ENCODE data around the gene ARMC3.
"Not testable (repeated sequence)": the region's sequence is repeated elsewhere in the genome, so short reads cannot be mapped to it uniquely, and the experiment has no call there.

The ARMC3 gene, protein sequence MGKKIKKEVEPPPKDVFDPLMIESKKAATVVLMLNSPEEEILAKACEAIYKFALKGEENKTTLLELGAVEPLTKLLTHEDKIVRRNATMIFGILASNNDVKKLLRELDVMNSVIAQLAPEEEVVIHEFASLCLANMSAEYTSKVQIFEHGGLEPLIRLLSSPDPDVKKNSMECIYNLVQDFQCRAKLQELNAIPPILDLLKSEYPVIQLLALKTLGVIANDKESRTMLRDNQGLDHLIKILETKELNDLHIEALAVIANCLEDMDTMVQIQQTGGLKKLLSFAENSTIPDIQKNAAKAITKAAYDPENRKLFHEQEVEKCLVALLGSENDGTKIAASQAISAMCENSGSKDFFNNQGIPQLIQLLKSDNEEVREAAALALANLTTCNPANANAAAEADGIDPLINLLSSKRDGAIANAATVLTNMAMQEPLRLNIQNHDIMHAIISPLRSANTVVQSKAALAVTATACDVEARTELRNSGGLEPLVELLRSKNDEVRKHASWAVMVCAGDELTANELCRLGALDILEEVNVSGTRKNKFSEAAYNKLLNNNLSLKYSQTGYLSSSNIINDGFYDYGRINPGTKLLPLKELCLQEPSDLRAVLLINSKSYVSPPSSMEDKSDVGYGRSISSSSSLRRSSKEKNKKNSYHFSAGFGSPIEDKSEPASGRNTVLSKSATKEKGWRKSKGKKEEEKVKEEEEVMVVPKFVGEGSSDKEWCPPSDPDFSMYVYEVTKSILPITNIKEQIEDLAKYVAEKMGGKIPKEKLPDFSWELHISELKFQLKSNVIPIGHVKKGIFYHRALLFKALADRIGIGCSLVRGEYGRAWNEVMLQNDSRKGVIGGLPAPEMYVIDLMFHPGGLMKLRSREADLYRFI

DNA sequence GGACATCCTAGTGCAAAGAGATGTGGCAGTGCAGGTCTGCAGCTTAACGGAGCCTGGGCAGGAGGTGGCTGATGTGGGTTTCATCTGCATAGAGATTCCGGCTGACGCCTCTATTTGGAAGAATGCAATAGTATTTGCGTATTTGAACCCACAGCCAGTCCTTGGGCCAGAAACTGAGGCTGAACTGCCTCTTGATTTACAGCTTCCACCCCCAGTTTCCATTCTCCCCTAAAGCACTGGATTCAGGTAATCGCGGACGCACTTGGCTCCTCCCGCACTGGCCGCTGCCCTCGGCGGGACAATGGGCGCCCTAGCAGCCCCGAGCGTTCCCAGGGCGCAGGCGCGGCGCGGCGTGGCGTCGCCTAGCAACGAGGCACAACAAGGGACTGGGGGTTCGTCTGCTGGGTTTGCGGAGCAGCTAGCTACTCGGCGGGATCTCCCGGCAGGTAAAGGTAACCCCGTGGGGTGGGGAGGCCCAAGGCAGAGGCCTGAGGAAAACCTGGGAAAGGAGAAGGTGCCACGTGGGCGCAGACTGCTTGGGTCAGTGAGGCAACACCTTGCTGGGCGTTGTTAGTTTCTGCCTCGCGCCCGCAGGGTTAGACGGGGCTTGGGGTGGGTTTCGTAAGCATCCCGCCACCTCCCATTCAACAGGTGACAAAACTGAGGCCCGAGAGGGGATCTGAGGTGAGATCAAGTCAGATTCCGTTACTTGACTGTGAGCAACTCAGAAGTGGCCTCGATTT lies at the start of gene ARMC3:
ARMC3 (plus strand) TSS at position 393 of the 743 bp plus-strand sequence. CDS start 3,944 bp downstream, outside the sequence.
- DNase-seq: no peak

DNA sequence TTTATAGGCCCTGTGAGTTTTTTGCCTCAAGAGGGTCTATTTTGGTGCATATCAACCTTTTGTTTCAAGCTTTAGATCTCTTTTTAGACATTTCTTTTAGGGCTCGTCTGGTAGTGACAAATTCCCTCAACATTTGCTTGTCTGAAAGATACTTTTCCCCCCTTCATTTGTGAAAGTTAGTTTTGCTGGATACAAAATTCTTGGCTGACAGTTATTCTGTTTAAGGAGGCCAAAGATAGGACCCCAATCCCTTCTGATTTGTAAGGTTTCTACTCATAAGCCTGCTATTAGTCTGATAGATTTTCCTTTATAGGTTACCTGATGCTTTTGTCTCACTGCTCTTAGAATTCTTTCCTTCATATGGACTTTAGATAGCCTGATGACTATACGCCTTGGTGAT lies 36.1 kb upstream of the ARMC3 start:
- DNase-seq: no peak

DNA sequence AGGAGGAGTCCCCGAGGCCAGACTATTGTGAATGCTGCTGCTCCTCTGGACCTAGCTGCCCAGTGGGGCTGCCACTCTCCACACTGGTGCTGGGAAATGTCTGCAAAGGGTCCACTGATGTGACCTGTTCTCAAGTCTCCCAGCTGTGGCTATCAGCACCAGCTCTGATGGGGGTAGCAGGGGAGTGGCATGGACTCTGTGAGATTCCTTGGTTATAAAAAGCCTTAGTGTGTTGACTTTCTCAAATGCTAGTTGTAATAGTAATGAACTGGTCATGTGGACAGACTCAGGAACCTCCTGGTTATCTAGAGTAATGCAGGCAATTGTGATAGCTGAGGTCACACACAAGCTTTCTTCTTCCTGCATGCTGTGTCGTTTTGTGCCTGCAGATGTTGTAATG lies 34.1 kb upstream of the ARMC3 start:
- DNase-seq: no peak

DNA sequence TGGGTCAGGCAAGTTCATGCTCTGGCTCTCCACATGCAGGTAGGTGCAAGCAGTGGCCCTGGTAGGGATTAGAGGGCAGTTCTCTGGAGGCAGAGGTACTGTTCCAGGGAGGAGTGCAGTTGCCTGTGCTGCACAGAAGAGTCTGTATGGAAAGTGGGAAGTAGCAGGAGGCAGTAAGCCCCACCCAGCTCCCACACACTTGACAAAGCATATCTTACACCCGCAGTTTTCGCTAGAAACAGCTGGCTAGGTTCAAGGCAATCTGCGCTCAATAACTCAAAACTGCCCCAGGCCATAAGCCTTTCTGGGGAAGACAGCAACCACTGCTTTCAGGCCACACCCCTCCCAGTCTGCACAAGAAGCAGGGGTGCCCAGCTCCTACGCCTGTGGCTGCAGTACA lies 33.1 kb upstream of the ARMC3 start:
- DNase-seq: no peak

DNA sequence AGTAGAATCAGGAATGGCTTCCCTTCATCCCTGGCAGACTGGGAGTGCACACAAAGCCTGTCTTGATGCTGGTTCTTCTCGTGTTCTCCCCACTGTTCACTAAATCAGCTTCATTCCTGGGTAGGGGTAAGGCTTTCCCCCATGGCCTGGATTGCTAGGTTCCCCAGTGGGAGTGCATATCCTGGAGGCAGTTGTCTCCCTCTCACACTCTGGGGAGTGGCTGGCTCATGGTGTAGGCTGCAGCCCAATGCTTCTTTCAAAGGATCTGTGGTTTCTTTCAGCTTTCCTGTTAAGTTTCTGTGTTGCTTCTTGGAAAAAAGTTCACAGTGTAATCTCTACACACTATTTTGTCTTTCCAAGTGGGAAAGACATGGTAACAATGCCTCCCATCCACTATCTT lies 32.6 kb upstream of the ARMC3 start:
- no peak for DNase-seq

DNA sequence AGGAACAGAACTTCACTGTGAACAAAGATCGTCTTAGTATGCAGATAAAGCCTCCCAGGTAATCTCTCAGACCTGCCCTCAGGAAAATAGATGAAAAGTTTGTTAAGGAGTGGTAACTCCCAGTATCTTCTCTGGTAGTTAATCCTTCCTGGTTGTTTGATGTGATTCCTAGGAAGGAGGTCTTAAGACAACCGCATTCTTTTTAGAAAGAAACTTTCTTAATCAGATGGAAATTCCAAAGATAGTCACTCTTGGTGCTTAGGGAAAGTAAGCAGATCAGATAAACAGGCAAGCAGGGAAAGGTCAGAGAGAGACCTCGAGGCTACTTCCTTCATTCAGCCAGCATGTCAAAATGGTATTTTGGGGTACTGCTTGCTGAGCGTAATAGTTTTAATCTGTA lies 30.5 kb upstream of the ARMC3 start:
- no peak for DNase-seq

DNA sequence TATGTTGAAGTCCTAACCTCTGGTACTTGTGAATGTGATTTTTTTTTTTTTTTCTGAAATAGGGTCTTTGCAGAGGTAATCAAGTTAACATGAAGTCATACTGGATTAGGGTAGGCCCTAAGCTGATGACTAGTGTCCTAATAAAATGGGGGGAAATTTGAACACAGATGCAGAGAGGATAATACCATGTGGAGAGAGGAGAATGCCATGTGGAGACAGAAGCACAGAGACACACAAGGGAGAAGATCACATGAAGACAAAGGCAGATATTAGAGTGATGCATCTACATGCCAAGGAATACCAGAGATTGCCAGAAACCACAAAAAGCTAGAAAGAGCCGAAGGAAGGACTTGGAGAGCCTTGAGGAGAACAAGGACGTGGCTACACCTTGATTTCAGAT lies 28.5 kb upstream of the ARMC3 start:
- no peak for DNase-seq

DNA sequence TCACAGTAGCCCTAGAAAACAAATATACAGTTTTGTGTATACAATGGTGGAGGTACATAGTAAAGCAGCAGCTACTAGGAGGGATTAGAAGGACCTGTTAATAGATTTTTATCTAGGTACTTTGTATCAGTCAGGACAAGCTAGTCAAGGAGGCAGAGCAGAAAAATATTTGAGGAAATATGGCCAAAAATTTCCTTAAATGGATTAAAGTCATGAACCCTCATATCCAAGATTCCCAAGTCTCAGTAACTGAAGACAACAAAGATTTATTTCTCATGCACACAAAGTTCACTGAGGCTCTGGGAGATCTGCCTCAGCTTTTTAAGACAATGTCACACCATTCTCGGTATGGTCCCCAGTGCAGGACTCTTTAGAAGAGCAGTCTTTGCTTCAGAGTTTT lies 28.1 kb upstream of the ARMC3 start:
- no peak for DNase-seq

DNA sequence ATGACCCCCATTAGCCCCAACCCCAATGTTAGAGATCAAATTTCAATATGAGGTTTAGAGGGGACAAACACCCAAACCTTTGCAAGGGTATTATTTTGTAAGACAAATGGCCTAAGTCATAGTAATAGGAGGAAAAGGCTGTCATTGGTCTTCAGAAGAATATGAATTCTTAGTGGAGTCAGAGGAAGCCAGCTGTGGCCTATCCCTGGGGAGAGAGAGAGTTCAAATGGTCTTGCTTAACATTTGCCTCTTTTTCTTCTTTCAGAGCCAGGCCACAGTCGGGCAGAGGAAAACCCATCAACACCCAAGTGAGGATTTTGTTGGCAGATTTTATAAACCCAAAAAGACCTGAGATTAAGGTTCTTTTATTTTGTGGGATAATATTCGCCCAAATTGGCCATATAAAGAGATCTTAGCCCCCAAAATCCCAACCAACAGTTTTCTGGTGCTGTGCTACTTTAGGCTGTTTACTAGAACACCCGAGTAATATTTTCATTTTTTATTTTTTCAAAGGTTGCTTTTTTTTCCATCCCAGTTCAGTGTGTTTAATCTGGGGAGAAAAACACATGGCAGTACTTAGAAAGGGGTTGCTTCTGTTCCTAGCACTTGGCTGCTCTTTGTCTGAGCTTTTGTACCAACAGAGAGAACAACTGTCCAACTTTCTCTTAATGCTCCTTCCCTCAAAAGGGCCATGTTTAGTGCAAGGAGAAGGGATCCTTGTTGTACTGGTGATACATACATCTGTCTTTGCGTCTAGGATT lies 26.8 kb upstream of the ARMC3 start:
- no peak for DNase-seq

DNA sequence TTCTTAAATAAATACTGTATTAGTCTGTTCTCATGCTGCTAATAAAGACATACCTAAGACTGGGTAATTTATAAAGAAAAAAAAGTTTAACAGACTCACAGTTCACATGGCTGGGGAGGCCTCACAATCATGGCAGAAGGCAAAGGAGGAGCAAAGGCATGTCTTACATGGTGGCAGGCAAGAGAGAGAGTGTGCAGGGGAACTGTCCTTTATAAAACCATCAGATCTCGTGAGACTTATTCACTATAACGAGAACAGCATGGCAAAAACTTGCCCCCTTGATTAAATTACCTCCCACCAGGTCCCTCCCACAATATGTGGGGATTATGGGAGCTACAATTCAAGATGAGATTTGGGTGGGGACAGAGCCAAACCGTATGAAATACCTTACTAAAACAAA lies 25.7 kb upstream of the ARMC3 start:
- not testable (repeated sequence) for DNase-seq

DNA sequence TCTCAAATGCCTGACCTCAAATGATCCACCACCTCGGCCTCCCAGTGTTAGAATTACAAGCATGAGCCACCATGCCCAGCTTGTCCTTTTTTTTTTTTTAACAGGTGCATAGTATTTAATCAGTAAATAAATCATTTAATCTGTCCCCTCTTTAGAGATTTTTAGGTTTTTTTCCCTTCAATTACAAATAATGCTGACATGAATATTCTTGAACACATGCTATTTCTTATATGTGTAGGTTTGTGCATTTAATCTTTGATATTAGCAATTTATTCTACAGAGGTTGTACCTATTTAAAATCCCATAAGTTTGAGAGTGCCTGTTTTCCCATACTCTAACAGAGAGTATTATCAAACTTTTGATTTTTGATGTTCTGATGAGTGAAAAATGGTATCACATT lies 24.2 kb upstream of the ARMC3 start:
- DNase-seq: no peak

DNA sequence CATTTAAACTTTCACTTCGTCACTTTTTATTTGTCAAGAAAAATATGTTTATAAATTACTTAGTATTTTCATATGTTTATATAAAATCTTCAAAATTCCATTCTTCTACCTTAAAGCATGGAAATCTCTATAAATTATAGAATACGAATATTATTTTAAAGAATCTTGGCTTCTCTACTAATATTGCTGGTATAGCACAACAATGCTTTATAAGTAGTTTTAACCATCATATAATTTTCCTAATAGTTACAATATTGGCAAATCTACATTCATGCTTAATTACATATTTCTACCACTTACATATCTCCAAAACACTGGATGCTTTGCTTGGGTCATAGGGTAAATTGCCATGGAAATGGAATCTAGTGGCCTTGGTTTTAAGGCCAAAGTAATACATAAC lies 21.1 kb upstream of the ARMC3 start:
- no peak for DNase-seq

DNA sequence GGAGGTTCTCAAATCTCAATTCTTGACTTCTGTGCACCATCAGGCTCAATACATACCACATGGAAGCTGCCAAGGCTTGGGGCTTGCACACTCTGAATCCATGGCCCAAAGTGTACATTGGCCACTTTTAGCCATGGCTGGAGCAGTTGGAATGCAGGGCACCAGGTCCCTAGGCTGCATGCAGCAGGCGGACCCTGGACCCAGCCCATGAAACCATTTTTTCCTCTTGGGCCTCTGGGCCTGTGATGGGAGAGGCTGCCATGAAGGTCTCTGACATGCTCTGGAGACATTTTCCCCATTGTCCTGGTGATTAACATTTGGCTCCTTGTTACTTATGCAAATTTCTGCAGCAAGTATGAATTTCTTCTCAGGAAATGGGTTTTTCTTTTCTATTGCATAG lies 19.0 kb upstream of the ARMC3 start:
- DNase-seq: no peak

DNA sequence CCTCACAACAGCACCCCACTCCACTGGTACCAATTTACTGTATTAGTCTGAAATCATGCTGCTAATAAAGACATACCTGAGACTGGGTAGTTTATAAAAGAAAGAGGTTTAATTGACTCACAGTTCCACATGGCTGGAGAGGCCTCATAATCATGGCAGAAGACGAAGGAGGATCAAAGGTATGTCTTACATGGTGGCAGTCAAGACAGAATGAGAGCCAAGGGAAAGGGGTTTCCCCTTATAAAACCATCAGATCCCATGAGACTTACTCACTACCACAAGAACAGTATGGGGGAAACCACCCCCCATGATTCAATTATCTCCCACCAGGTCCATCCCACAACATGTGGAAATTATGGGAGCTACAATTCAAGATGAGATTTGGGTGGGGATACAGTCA lies 18.2 kb upstream of the ARMC3 start:
- DNase-seq: not testable (repeated sequence)

DNA sequence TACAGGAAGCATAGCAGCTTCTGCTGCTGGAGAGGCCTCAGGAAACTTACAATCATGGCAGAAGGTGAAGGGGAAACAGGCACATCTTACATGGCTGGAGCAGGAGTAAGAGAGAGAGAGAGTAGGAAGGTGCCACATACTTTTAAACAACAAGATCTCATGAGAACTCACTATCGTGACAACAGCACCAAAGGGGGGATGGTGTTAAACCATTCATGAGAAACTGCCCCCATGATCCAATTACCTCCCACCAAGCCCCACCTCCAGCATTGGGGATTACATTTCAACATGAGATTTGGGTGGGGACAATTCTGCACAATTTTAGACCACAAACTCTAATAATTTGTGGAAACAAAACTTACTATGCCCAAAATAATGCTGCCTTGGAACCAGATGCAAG lies 16.8 kb upstream of the ARMC3 start:
- no peak for DNase-seq

DNA sequence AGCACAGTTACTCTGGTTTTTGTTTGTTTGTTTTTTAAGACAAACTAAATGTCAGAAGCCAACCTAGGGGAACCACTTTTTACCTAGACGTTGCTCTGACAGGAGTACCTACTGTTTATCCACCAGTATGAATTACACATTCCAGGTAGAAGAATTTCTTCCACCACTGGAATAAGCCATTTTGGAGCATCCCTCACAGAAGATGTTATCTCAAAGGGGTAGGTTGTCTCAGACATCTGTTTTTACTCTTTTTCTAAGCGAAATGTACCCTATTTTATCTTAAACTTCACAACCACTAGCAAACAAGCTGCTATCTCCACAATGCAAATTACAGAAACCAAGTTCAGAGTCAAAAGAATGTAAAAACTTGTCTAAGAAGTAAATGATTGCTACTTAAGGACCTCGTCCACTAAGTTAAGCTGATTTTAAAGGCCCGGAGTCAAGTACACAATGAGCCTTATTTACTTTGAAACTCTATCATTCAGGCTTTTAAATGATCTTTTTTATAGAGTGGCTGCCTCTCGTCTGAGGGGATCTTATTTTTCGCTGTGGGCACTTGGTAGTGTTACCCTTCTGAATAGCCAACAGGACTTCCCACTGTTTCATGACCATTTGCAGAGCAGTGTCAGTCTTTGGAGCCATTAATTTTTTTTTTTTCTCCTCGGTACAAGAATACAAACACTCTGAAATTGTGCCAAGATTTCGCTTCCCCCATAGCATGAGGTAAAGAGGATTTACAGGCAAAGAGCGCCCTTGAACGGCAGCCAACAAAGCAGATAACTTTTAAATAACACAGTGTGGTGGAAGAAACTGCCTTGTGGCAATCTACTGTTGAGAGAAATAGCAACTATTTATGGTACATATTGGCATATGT lies 15.7 kb upstream of the ARMC3 start:
- DNase-seq: peak; percentile 64

DNA sequence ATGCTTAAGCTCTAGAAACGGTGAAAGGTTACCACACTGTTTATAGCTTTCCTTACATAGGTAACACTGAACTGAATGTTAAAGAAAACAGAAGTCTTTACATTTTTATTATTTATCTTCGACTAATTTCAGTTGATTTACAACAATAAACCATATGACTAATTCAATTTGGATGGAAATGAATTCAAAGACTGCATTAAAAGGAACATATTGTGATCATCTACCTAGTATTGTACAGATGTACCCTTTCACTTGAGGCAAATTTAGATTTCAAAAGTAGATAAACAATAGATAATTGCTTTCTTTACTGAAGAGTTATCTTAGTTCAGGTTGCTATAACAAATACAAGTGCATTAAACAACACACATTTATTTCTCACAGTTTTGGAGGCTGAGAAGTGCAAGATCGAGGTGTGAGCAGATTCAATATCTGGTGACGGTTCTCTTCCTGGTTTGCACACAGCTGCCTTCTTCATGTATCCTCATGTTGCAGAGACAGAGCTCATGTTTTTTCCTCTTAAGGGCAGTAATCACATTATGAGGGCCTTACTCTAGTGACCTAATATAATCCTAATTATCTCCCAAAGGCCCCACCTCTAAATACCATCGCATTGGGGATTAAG lies 15.0 kb upstream of the ARMC3 start:
- no peak for DNase-seq

DNA sequence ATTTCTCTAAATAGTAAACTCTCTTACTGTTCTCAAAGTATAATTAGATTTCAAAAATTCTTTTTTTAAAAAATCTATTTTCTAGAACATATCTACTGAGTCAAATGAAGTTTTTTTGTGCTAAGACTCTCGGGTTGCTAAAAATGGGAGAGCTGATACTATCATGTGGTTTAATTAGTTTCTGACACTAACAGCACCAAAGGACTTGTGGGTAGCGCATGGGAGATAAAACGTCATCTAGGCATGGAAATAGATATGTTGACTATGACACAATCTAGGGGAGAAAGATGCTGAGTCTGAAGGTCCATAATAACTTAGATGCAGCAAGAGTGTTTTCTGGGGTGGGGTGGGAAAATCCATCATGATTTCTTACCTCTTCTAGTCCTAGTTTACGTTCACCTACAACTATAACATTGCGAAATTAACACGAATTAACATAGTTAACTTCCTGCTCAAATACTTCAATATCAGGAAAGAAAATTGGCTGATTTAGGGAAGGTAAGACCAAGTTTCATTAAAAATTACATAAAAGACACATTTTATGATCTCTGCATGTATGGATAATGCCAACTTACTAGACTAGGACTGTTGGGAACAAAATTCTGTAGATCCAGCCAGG lies 14.3 kb upstream of the ARMC3 start:
- no peak for DNase-seq

DNA sequence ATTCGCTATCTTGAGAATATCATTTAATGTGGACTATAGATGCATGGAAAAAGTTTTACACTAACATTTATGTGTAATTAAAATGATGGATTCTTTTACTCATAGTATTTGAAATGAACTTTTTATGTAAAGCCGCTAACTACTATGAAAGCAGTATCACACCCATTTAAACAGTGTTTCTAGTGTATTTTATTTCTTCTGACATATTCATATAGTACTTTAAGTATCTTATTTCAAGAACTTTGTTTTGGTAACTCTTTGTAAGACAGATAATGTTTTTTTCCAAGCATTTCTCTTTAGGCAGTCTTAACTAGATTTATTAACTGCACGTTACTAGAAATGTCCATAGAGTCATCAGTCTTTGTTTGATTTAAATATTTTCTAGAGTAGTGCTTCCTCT lies 12.5 kb upstream of the ARMC3 start:
- no peak for DNase-seq

DNA sequence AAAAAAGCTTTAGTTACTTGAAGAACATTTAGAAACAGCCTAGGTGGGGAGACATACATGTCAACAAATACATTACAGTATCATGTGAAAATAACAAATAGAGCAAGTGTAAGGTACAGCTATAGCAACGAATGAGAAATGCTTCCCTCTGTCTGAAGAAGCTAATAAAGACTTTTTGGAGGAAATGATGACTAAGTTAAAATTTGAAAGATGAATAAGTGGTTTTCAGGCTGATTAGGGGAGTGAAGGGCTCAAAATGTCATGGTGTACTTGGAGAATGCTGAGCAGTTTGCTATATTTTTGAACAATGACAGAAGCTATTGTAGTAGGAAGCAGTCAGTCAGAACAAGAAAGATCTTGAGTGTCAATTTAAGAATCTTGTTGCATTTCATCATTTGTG lies 2.8 kb upstream of the ARMC3 start:
- no peak for DNase-seq

DNA sequence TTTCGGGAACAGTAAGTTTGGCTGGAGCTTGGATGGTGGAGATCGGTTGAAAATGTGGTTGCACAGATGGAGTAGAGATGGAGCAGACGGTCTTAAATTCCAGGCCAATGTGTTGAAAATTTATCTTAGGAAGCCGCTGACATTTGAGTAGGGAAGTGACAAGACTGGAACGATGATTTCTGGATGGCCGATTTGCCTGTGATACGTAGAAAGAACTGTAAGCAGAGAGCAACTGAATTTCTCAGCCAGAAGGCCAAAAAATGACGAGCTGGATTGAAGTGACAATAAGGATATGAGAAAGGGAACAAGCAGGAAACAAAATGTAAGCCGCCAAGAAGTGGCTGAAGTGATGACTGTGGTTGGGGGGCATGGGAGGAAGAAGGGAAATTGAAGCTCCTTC lies 687 bp upstream of the ARMC3 start:
- DNase-seq: no peak
